ENCODE results near the gene BRD9.

The BRD9 gene

DNA sequence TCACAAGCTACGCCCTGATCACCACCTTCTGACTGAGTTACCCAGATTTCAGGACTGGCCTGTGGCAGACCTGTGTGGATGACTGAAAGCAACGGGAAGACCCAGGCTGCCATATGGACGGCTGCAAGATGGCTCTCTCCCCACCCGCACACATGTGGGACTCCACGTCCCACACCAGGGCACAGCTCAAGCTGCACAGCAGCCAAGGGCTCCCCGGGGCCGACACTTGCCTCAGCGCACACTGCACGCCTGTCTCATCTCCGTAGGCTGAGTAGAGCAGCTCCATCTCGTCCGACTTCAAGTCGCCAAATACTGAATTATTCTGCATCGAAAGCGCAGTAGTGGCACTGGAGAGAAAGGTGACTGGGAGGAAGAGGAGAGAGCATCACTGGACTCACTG lies 14.5 kb downstream of the BRD9 start:
- no peak for DNase-seq

DNA sequence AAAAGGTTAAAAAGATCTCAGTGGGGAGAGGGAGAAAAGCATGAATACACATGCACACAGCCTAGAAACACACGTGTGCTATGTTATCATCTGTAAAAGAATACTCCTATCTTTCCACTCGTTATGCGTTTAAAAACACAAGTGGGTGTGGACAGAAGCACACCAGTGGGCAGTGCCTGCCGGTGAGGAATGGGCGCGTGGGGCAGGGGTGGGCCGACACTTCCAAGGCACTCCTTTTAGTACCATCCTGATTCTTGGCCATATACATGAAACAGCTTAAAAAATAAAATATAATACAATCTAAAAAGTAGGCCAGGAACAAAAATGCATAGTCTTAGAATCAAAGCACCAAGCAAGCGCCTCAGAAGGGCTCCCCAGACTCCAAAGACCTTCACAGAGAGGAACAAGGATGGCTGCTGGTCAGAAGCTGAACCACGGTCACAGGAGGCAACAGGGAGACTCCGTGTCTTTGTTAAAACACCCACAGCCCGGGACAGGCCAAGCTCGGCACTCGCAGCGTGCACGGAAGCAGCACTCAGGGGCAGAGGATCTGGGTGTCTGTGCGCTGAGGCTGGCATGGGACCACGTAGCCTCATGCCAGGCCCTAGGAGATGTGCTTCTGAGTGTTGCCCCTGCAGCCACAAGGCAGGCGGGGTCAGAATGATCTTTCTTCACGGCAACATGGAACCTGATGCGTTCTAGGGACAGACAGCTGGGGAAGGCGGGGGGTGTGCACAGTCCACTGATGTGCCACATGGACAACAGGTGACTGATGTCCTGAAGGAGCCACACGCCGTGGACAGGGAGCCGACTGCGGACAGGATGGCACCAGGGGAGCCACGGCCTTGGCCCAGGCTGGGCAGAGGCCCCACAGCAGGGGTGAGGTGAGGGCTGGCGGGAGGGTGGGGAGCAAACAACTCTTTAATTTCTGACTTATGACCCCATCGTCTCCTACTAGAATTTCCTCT lies 15.9 kb downstream of the BRD9 start:
- no peak for DNase-seq

DNA sequence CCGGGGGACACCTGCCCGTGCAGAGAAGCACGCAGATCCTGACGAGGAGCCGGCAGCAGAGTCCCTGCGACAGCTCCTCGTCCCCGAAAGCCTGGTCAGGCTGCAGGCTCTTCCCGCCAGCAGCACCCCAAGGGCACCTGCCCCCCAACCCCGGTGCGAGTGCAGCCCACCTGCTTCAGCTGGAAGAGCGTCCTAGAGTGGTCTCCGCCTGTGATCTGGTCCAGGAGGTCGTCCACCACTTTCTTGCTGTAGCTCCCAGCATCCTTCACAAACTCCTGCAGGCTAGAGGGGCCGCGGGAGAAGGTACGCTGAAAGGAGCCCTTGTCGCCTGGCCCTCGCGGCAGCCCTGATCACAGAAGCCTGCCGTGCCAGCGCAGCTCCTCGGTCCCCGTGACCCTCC lies 16.7 kb downstream of the BRD9 start:
- no peak for DNase-seq

DNA sequence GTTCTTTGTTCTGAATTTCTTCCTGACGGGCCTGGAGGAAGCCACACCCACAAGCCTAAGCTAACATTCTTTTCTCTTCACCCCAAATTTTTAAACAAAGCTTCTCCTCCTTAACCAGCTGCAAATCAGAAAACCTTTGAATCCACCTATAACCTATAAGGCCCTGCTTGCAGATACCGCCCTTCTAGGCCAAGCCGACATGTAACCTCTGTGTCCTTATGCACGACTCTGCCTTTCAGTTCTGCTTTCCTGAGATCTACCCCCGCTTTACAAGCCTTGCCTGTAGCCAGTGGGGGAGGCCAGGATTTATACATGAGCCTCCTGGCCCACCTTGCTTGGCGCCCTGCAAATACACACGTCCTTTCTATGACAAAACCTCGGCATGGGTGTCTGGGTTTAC lies 19.3 kb downstream of the BRD9 start:
- no peak for DNase-seq

DNA sequence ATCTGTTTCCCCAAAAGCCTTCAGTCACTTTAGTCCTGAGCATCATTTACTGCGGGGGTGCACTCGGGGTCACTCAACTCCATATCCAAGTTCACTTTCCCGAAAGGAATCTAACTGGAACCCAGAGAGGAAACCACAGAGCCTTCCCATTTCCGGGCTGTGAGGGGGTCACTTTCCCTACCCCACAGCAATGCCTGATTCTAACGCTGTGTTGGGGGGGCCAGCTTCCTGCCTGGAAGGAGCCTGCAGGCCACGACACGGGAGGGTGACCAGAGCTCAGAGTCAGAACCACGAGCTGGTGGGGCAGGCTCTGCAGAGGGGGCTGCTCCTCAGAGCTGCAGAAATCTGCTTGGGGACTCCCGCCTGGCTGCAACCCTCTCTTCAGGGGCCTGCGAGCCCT lies 20.3 kb downstream of the BRD9 start:
- no peak for DNase-seq

DNA sequence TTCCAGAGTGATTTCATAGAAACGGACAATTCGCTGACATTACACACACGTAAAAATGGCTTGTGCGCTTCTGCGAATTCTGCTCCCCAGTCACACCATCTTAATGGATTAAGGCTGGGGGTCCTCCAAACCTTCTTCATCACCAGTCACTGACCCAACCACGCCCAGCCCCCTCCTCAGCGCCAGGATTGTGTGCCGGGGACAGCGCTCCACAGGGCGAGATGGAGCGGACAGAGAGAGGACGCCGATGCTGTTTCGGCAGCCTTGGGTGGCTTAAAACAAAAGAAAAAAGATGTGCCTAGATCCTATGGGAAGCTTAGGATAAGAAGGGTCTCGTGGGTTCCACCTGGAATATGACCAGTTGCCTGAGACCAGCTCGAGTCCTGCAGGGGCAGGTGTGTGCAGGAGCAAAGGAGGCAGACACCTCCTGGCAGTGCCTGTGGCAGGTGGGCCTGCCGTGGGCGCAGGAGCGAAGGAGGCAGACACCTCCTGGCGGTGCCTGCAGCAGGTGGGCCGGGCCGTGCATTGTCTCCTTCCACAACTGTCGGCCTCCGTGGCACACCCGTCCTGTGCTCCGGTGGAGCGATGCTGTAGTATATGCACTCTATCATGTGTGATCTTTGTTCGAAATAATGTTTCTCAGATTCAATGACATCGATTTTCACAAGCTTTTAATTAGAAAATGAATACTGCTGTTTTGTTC lies 20.9 kb downstream of the BRD9 start:
- DNase-seq = no peak

DNA sequence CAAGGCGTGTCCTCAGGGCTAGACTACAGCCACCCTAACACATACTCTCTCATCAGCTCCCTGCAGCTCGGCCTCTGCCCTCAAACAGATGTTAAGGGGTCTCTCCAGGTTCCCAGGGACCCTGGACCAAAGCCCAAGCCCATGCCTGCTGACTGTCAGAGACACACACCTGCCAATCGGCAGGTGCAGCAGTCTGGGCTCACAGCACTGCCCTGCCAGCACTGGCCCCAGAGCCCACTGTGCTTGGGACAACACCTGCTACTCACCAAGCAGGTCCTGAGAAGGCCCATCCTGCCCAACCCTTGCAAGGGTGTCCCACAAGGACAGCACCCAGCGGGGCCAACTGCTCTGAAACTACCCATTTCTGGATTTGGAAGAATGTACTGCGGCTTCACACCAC lies 21.6 kb downstream of the BRD9 start:
- no peak for DNase-seq

DNA sequence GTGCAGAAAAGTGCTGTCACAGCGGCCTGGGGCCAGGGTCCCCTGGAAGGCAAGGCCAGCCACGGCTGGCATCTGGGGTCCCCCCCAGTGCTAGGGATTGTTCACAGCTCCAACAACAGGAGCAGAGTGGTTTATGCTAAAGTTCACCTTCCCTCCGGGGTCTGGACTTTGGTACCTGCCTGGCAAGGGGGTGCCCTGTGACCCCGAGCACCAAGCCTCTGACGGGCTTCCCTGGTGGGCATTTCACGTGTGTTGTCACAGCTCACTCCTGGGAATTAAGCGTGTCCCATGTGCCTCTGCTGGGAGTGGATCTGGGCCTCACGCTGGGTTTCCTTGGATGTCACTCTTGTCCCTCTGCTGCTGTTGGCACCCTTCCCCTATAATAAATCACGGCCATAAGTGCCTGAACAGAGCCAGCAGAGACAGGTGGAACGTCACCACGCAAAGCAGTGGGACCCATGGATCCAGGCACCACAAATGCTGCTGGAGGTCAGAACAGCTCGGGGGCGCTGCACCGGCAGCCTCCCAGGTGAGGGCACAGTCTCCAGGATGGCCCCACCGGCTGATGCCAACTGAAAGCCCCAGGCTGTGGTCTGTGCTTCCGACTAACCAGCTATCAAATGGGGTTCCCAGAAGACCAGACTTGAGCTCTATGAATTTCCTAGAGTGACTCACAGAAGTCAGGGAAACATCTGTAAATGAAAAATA lies 24.0 kb downstream of the BRD9 start:
- no peak for DNase-seq

DNA sequence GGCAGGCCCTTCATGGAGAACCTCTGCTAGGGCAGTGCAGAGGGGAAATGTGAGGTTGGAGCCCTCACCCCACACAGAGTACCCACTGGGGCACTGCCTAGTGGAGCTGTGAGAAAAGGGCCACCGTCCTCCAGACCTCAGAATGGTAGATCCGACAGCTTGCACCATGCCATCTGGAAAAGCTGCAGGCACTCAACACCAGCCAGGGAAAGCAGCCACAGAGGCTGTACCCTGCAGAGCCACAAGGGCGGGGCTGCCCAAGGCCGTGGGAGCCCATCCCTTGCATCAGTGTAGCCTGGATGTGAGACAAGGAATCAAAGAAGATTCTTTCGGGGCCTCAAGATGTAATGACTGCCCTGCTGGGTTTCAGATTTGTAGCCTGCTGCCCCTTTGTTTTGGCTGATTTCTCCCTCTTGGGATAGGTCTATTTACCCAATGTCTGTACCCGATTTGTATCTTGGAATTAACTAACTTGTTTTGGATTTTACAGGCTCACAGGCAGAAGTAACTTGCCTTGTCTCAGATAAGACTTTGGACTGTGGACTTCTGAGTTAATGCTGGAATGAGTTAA lies 25.2 kb downstream of the BRD9 start:
- no peak for DNase-seq

DNA sequence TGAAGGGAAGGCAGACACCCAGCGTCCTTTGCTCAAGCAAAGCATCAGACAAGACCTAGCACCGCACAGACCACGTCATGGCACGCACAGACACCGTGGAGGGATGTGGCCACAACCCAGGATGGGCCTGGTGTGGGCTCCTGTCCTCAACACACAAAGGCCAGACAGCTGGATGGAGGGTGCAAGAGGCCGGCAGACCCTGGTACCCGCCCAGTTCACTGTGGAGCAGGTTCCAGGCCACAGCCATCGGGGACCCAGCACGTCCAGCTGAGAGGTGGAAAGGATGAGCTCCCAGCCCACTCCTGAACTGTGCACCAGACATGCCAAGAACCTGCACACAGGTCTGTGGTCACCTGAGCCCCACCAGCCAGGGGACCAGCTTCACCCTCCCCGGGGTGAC lies 26.8 kb downstream of the BRD9 start:
- DNase-seq = no peak

DNA sequence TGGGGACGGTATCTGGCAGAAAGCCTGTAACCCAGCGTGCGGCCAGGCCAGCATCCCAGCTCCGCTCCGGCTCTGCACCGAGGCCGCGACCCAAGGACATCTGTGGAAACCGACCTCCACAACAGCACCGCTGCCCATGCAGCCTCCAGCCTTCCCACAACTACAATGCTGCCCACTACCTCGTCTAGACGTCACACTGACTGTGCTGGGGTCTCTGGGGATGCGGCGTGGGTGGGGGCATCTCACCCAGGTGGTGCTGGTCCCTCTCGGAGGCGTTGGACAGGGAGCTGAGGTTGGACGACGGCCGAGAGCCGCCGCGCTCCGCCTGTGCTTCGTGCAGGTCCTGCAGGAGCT lies 27.5 kb downstream of the BRD9 start:
- DNase-seq = no peak

DNA sequence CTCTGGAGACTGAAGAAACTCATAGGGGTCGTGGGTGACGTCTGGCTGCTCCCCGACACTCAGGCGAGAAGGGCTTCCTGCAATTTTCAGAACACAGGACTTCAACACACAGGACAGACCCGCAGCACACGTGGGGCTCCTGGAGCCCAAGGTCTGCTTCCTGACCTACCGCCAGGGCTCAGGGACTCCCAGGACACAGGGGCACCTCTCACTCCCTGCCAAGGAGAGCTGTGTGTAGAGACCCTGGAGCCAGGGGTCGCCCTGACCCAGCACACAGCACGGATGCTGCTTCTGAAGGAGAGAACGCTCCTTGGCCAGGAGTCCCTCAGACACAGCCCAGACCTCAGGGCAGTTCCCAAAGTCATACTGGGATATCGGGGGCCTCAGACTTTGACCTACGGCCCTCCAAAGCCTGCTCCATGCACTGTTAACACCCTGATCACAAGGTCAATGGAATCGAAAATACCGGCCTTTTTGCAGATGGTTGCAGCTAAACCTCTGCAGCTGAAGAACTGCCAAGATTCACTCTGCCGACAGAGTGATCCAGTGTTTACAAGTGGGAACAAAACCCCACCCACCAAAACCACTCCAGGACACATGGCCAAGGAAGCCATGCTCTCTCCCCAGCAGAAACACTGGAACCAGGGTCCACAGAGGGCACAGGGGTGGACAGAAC lies 28.0 kb downstream of the BRD9 start:
- DNase-seq = no peak

DNA sequence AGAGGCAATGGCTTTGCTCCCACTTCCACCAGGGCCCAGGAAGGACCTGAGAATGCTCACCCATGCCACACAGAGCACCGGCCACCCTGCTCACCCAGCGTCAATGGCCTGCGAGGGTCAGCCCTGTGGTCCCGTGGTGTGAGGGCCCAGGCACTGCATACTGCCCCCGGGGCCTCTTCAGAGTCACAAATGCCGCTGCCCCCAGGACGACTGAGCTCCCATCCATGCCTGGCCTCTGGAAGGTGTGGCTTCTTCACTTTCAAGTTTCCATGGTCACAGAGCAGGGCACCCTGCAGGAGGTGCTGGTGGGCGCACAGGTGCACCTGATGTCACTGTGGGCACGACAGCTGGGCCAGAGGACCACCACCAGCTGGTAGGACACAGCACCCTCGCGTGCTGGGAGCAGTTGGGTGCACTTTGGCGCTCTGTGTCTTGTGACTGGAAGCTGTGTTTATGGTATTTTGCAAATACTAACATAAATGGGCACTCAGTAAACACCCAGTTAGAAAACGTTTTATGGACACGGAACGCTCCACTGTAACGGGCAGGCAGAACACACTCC lies 29.3 kb downstream of the BRD9 start:
- no peak for DNase-seq

DNA sequence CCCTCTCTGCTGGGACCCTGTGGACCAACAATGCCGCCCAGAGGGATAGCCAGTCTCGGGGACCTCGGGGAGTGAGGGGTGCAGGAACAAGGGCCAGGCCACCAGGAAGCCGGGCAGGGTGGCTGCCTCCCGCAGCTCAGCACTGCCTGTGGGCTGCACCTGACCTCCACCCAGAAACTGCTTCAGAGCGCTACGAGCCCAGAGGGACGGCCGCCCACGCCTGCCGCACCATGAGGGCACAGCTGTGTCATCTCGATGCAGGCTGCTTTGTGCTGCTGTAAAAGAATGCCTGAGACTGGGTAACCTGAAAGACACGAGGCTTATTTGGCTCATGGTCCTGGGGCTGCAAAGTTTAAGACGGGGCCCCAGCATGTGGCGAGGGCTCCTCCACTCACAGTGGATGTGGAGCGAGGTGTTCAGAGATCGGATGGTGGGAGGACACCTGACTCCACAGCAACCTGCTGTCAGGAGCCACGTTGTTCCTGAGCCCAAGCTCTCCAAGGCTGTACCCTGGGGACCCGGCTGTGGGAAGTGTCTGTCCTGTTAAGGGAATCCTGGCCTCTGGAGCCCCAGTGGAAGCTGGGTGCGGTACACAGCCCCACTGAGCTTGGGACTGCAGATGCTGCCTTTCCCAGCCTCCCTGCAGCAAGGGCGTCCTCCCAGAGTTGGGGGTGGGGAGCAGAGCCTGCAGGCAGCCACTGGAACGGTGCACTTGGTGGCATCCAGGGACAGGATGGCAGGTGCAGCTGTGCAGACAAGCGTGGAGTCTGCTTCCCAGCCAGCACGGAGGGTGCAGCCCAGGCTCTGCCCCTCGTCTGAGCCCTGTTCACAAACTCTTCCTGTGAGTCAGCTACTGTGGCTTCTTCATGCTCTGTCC lies 30.0 kb downstream of the BRD9 start:
- no peak for DNase-seq

DNA sequence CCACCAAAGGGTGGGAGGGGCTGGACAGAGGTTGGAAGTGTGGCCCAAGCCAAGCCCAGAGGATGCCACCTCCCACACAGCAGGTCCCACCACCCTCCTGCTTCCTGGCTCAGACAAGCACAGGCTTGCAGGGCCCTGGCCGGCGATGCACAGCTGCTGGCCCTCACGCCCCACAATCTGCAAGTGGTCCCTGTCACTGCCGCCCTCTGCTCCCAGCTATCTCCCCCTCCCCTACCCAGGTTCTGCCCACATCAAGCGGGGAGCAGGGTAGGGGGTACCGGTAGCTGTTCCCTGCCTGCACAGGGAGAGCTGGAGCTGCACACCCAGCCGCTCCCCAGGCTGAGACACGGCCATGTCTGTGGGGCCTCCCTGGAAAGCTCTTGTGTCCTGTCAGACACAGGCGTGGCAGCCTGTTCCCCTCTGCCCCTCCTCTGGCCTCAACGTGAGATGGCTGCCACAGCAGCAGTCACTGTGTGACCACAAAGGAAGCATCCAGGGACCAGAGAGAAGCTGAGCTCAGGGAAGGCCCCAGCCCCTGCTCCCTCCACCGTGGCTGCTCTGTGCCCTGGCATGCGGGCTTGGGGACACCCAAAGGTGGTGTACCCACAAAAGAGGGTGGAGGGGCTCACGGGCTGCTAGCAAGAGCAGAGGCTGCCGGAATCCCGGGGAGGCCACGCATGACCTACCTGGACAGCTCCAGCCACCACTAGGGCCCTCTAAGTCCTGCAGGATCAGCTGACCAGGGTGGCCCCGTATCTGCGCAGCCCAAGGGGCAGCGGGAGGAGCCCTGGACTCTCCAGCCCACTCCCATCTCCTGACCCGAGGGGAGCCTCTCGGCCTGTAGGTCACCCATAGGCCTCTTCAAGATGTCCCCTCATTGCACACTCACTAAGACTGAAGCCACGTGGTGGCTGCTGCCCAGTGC lies 30.9 kb downstream of the BRD9 start:
- no peak for DNase-seq

DNA sequence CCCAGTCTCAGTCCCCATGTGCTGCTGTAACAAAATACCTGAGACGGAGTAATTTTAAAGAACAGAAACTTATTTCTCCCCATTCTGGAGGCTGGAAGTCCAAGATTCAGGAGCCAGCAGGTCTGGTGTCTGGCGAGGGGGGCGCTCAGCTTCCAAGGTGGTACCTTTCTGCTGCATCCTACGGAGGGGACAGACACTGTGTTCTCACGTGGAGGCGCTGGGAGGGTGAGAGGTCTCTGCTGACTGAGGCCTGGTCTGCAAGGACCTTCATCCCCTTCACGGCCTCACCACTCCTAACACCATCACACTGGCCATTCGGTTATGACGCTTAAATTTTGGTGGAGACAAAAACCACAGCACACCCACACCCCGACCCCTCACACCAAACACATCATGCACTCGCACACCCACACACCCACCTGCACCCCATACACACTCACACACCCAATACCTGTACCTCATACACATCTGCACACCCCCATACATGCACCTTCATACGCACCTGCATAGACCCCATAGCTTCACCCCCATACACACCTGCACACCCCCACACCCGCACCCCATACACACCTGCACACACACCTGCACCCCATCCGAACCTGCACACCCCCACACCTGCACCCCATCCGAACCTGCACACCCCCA lies 32.0 kb downstream of the BRD9 start:
- DNase-seq = no peak

DNA sequence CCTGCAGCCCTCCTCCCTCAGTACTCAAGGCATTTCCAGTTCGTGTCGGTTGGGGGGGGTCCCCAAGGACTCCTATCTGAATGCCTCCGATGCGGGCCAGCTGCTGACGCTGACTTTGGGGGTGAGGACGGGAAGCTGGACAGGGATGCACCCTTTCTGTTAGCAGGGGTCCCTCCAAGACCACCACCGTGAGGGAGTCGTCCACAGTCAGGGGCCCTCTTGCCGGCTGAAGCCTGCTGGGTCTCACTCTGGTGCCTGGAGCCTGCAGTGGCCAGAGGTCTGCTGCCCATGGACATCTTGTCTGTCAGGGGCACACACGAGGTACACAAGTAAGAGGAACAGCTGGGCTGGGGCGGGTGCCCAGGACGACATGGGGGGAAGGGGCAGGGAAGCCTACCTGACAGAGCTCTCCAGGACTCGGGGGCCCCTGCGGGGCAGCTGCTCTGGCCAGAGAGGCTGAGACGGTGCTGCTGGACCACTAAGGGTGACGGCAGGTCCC lies 32.8 kb downstream of the BRD9 start:
- no peak for DNase-seq

DNA sequence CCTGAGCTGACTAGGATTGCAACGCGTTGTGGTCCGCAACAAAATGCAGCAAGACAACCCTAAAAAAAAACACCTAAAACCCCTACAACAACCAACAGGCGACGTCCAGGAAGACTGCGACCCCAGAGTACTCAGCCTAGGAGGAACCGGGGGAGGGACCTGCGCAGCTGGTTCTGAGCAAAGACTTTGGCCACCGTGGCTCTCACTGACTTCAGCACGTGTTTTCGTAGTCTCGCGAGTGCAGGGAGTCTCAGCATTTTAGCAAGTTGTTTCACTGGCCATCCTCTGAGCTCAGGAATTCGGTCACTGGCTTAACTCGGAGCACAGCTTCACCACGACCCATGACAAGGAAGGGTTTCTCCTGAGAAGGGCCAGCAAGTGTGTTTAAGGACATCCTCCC lies 33.2 kb downstream of the BRD9 start:
- DNase-seq = no peak

DNA sequence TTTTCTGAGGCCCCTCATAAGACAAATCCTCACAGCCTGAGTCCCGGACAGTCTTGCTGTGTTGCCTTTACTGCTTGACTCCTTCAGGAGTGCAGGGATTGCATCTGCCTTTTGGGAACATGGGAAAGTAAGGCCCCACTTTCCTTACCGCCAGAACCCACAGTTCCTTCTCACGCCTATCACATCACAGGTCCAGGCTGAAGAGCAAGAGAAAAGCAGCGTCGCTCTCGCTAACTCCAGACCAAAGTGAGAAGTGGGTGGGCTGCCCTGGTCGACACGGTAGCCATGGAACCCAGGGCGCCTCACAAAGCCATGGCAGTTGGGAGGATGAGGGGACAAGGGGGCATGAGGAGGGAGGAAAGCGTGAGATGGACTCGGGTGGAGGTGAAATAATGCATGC lies 33.9 kb downstream of the BRD9 start:
- no peak for DNase-seq
